Ishikawa (cell line): ENCODE measurements around the gene OLIG1.

Experiments
- CEBPB ChIP-seq: IDR thresholded peaks from 2 replicates; pipeline ENCODE4 v1.6.1; 2012
- CREB1 ChIP-seq: IDR thresholded peaks from 2 replicates; pipeline ENCODE4 v1.6.1; 2012; ENCODE audit warnings: low read depth
- EGR1 ChIP-seq: IDR thresholded peaks from 2 replicates; pipeline ENCODE4 v1.6.1; 2012
- EP300 ChIP-seq: IDR thresholded peaks from 2 replicates; pipeline ENCODE4 v1.6.1; 2012; ENCODE audit warnings: borderline replicate concordance
- FOXM1 ChIP-seq: IDR thresholded peaks from 2 replicates; pipeline ENCODE4 v1.6.1; 2012; ENCODE audit warnings: low read depth, borderline replicate concordance
- MAX ChIP-seq: IDR thresholded peaks from 2 replicates; pipeline ENCODE4 v1.6.1; 2012
- NFIC ChIP-seq: IDR thresholded peaks from 2 replicates; pipeline ENCODE4 v1.6.1; 2012
- RAD21 ChIP-seq: IDR thresholded peaks from 2 replicates; pipeline ENCODE4 v1.6.1; 2012; ENCODE audit warnings: low read depth
- REST ChIP-seq: IDR thresholded peaks from 2 replicates; pipeline ENCODE4 v1.6.1; 2012; ENCODE audit warnings: low read depth, mild to moderate bottlenecking
- TAF1 ChIP-seq: IDR thresholded peaks from 2 replicates; pipeline ENCODE4 v1.6.1; 2012; ENCODE audit warnings: low read depth, mild to moderate bottlenecking
- TCF12 ChIP-seq: IDR thresholded peaks from 2 replicates; pipeline ENCODE4 v1.6.1; 2012; ENCODE audit warnings: low read depth
- TEAD4 ChIP-seq: IDR thresholded peaks from 2 replicates; pipeline ENCODE4 v1.6.1; 2012
- USF1 ChIP-seq: IDR thresholded peaks from 2 replicates; pipeline ENCODE4 v1.6.1; 2012
- YY1 ChIP-seq: IDR thresholded peaks from 2 replicates; pipeline ENCODE4 v1.6.1; 2012; ENCODE audit warnings: low read depth
- ZBTB7A ChIP-seq: IDR thresholded peaks from 2 replicates; pipeline ENCODE4 v1.6.1; 2012; ENCODE audit warnings: low read depth

The OLIG1 gene

GRCh38 chr21:33029385-33029921 lies 40.5 kb upstream of the OLIG1 start:
- TF ChIP-seq REST, result no peak
- TF ChIP-seq TAF1, result no peak
- no peak for TF ChIP-seq MAX
- no peak for TF ChIP-seq USF1
- no peak for TF ChIP-seq EGR1

- no peak for TF ChIP-seq YY1
- no peak for TF ChIP-seq RAD21
- TF ChIP-seq EGR1, result no peak
- no peak for TF ChIP-seq TEAD4
- no peak for TF ChIP-seq REST
- TF ChIP-seq MAX, result no peak
- no peak for TF ChIP-seq ZBTB7A
- TF ChIP-seq CREB1, result no peak
- TF ChIP-seq FOXM1, result no peak
- TF ChIP-seq NFIC, result no peak
Observed at GRCh38 chr21:33029975-33030461, 39.9 kb upstream of the OLIG1 start.

- no peak for TF ChIP-seq EP300
Observed at GRCh38 chr21:33030633-33031032, 39.3 kb upstream of the OLIG1 start.

- no peak for TF ChIP-seq EP300
- no peak for TF ChIP-seq USF1
- no peak for TF ChIP-seq YY1
- TF ChIP-seq MAX, result no peak
- TF ChIP-seq EGR1, result no peak
- TF ChIP-seq ZBTB7A, result no peak
- no peak for TF ChIP-seq CREB1
- no peak for TF ChIP-seq TCF12
Observed at GRCh38 chr21:33031152-33031911, 38.6 kb upstream of the OLIG1 start.

GRCh38 chr21:33032434-33033047 lies 37.4 kb upstream of the OLIG1 start:
- TF ChIP-seq EP300 (no peak), FOXM1 (no peak), ZBTB7A (no peak), MAX (no peak), CEBPB (no peak), NFIC (no peak), EGR1 (no peak), CREB1 (no peak), REST (no peak), RAD21 (no peak), YY1 (no peak), USF1 (no peak), TEAD4 (no peak), TCF12 (no peak), TAF1 (no peak)
